Measurements from ENCODE around the gene NDUFS6.

NDUFS6 gene

GRCh38 chr5:1852324-1852947 is 51.2 kb downstream of the NDUFS6 start:
- Histone ChIP-seq H3K27ac (ENCODE audit: low read length) (no peak overlapping the region), H3K36me3 (ENCODE audit: control insufficient read depth in 1 of 2, insufficient read depth in 2 of 2, low read length in 2 of 2) (no peaks in the 10 kb centered on the region), H3K4me3 (ENCODE audit: low read depth in 1 of 2, low read length in 2 of 2) (no peak overlapping the region), H3K27me3 (ENCODE audit: low read depth, low read length) (peaks cover 11% of the 10 kb centered on the region), H3K9me3 (ENCODE audit: control insufficient read depth in 1 of 2, low read length in 2 of 2) (no peaks in the 10 kb centered on the region), H3K4me1 (ENCODE audit: control insufficient read depth in 1 of 2, insufficient read depth in 2 of 2, low read length in 2 of 2) (peaks cover 0 to 5% of the 10 kb centered on the region in 2 donors)

GRCh38 chr5:1853531-1853930 is 52.3 kb downstream of the NDUFS6 start:
- no peak overlapping the region for H3K4me3 ChIP-seq (ENCODE audit: low read depth in 1 of 2, low read length in 2 of 2)
- peaks cover 0 to 5% of the 10 kb centered on the region in 2 donors for H3K4me1 ChIP-seq (ENCODE audit: control insufficient read depth in 1 of 2, insufficient read depth in 2 of 2, low read length in 2 of 2)
- no peaks in the 10 kb centered on the region for H3K36me3 ChIP-seq (ENCODE audit: control insufficient read depth in 1 of 2, insufficient read depth in 2 of 2, low read length in 2 of 2)
- no peaks in the 10 kb centered on the region for H3K9me3 ChIP-seq (ENCODE audit: control insufficient read depth in 1 of 2, low read length in 2 of 2)
- no peak overlapping the region for H3K27ac ChIP-seq (ENCODE audit: low read length)
- peaks cover 11% of the 10 kb centered on the region for H3K27me3 ChIP-seq (ENCODE audit: low read depth, low read length)

- H3K4me1 ChIP-seq (ENCODE audit: control insufficient read depth in 1 of 2, insufficient read depth in 2 of 2, low read length in 2 of 2): peaks cover 0 to 5% of the 10 kb centered on the region in 2 donors
- no peak overlapping the region for H3K4me3 ChIP-seq (ENCODE audit: low read depth in 1 of 2, low read length in 2 of 2)
- H3K36me3 ChIP-seq (ENCODE audit: control insufficient read depth in 1 of 2, insufficient read depth in 2 of 2, low read length in 2 of 2): no peaks in the 10 kb centered on the region
- no peaks in the 10 kb centered on the region for H3K9me3 ChIP-seq (ENCODE audit: control insufficient read depth in 1 of 2, low read length in 2 of 2)
- peaks cover 7% of the 10 kb centered on the region for H3K27me3 ChIP-seq (ENCODE audit: low read depth, low read length)
- no peak overlapping the region for H3K27ac ChIP-seq (ENCODE audit: low read length)
Observed at GRCh38 chr5:1855075-1855474, 53.9 kb downstream of the NDUFS6 start.

- Histone ChIP-seq H3K27ac (ENCODE audit: low read length) (no peak overlapping the region), H3K27me3 (ENCODE audit: low read depth, low read length) (peaks cover 2% of the 10 kb centered on the region), H3K4me3 (ENCODE audit: low read depth in 1 of 2, low read length in 2 of 2) (no peak overlapping the region), H3K9me3 (ENCODE audit: control insufficient read depth in 1 of 2, low read length in 2 of 2) (no peaks in the 10 kb centered on the region), H3K36me3 (ENCODE audit: control insufficient read depth in 1 of 2, insufficient read depth in 2 of 2, low read length in 2 of 2) (no peaks in the 10 kb centered on the region), H3K4me1 (ENCODE audit: control insufficient read depth in 1 of 2, insufficient read depth in 2 of 2, low read length in 2 of 2) (peaks cover 0 to 5% of the 10 kb centered on the region in 2 donors)
Observed at GRCh38 chr5:1855596-1855995, 54.4 kb downstream of the NDUFS6 start.

GRCh38 chr5:1856596-1857255 is 55.5 kb downstream of the NDUFS6 start:
- Histone ChIP-seq H3K27ac (ENCODE audit: low read length) (no peak overlapping the region), H3K4me1 (ENCODE audit: control insufficient read depth in 1 of 2, insufficient read depth in 2 of 2, low read length in 2 of 2) (no peaks in the 10 kb centered on the region), H3K36me3 (ENCODE audit: control insufficient read depth in 1 of 2, insufficient read depth in 2 of 2, low read length in 2 of 2) (no peaks in the 10 kb centered on the region), H3K9me3 (ENCODE audit: control insufficient read depth in 1 of 2, low read length in 2 of 2) (no peaks in the 10 kb centered on the region), H3K4me3 (ENCODE audit: low read depth in 1 of 2, low read length in 2 of 2) (no peak overlapping the region), H3K27me3 (ENCODE audit: low read depth, low read length) (peaks cover under 1% of the 10 kb centered on the region)

GRCh38 chr5:1857256-1857600 is 56.0 kb downstream of the NDUFS6 start:
- no peaks in the 10 kb centered on the region for H3K9me3 ChIP-seq (ENCODE audit: control insufficient read depth in 1 of 2, low read length in 2 of 2)
- no peaks in the 10 kb centered on the region for H3K36me3 ChIP-seq (ENCODE audit: control insufficient read depth in 1 of 2, insufficient read depth in 2 of 2, low read length in 2 of 2)
- no peak overlapping the region for H3K4me3 ChIP-seq (ENCODE audit: low read depth in 1 of 2, low read length in 2 of 2)
- H3K4me1 ChIP-seq (ENCODE audit: control insufficient read depth in 1 of 2, insufficient read depth in 2 of 2, low read length in 2 of 2): no peaks in the 10 kb centered on the region
- peaks cover 6% of the 10 kb centered on the region for H3K27me3 ChIP-seq (ENCODE audit: low read depth, low read length)
- H3K27ac ChIP-seq (ENCODE audit: low read length): no peak overlapping the region

GRCh38 chr5:1858436-1858835 is 57.2 kb downstream of the NDUFS6 start:
- H3K4me1 ChIP-seq (ENCODE audit: control insufficient read depth in 1 of 2, insufficient read depth in 2 of 2, low read length in 2 of 2): no peaks in the 10 kb centered on the region
- H3K27me3 ChIP-seq (ENCODE audit: low read depth, low read length): peaks cover 6% of the 10 kb centered on the region
- H3K9me3 ChIP-seq (ENCODE audit: control insufficient read depth in 1 of 2, low read length in 2 of 2): no peaks in the 10 kb centered on the region
- no peak overlapping the region for H3K4me3 ChIP-seq (ENCODE audit: low read depth in 1 of 2, low read length in 2 of 2)
- no peak overlapping the region for H3K27ac ChIP-seq (ENCODE audit: low read length)
- H3K36me3 ChIP-seq (ENCODE audit: control insufficient read depth in 1 of 2, insufficient read depth in 2 of 2, low read length in 2 of 2): no peaks in the 10 kb centered on the region

- Histone ChIP-seq H3K27ac (ENCODE audit: low read length) (no peak overlapping the region), H3K4me1 (ENCODE audit: control insufficient read depth in 1 of 2, insufficient read depth in 2 of 2, low read length in 2 of 2) (no peaks in the 10 kb centered on the region), H3K27me3 (ENCODE audit: low read depth, low read length) (peaks cover 6% of the 10 kb centered on the region), H3K4me3 (ENCODE audit: low read depth in 1 of 2, low read length in 2 of 2) (no peak overlapping the region), H3K9me3 (ENCODE audit: control insufficient read depth in 1 of 2, low read length in 2 of 2) (no peaks in the 10 kb centered on the region), H3K36me3 (ENCODE audit: control insufficient read depth in 1 of 2, insufficient read depth in 2 of 2, low read length in 2 of 2) (no peaks in the 10 kb centered on the region)
Observed at GRCh38 chr5:1859099-1859498, 57.9 kb downstream of the NDUFS6 start.

GRCh38 chr5:1860021-1860610 is 58.9 kb downstream of the NDUFS6 start:
- H3K27me3 ChIP-seq (ENCODE audit: low read depth, low read length): peaks cover 10% of the 10 kb centered on the region
- no peaks in the 10 kb centered on the region for H3K36me3 ChIP-seq (ENCODE audit: control insufficient read depth in 1 of 2, insufficient read depth in 2 of 2, low read length in 2 of 2)
- no peaks in the 10 kb centered on the region for H3K4me1 ChIP-seq (ENCODE audit: control insufficient read depth in 1 of 2, insufficient read depth in 2 of 2, low read length in 2 of 2)
- H3K27ac ChIP-seq (ENCODE audit: low read length): no peak overlapping the region
- H3K9me3 ChIP-seq (ENCODE audit: control insufficient read depth in 1 of 2, low read length in 2 of 2): no peaks in the 10 kb centered on the region
- no peak overlapping the region for H3K4me3 ChIP-seq (ENCODE audit: low read depth in 1 of 2, low read length in 2 of 2)

GRCh38 chr5:1860949-1861348 is 59.7 kb downstream of the NDUFS6 start:
- Histone ChIP-seq H3K4me1 (ENCODE audit: control insufficient read depth in 1 of 2, insufficient read depth in 2 of 2, low read length in 2 of 2) (no peaks in the 10 kb centered on the region), H3K27ac (ENCODE audit: low read length) (no peak overlapping the region), H3K27me3 (ENCODE audit: low read depth, low read length) (peaks cover 12% of the 10 kb centered on the region), H3K36me3 (ENCODE audit: control insufficient read depth in 1 of 2, insufficient read depth in 2 of 2, low read length in 2 of 2) (no peaks in the 10 kb centered on the region), H3K4me3 (ENCODE audit: low read depth in 1 of 2, low read length in 2 of 2) (no peak overlapping the region), H3K9me3 (ENCODE audit: control insufficient read depth in 1 of 2, low read length in 2 of 2) (no peaks in the 10 kb centered on the region)

- H3K27me3 ChIP-seq (ENCODE audit: low read depth, low read length): peaks cover 21% of the 10 kb centered on the region
- H3K36me3 ChIP-seq (ENCODE audit: control insufficient read depth in 1 of 2, insufficient read depth in 2 of 2, low read length in 2 of 2): no peaks in the 10 kb centered on the region
- no peaks in the 10 kb centered on the region for H3K4me1 ChIP-seq (ENCODE audit: control insufficient read depth in 1 of 2, insufficient read depth in 2 of 2, low read length in 2 of 2)
- no peak overlapping the region for H3K4me3 ChIP-seq (ENCODE audit: low read depth in 1 of 2, low read length in 2 of 2)
- no peak overlapping the region for H3K27ac ChIP-seq (ENCODE audit: low read length)
- no peaks in the 10 kb centered on the region for H3K9me3 ChIP-seq (ENCODE audit: control insufficient read depth in 1 of 2, low read length in 2 of 2)
Observed at GRCh38 chr5:1864896-1865440, 63.8 kb downstream of the NDUFS6 start.

All from muscle layer of duodenum (tissue), 2 donors.